Astrocyte (in vitro differentiated cells and primary cell): ENCODE data around the gene ILKAP. TPM values are rescaled to one million over a fixed set of nuclear protein-coding genes. Genes with fewer than 3 reads are reported as not detected.

Experiments used
- DNase-seq: peaks from one replicate; pipeline ENCODE4 v3.0.0-alpha.2; 2010; ENCODE audit warnings: low read depth
- FAIRE-seq: peaks from 2 replicates; lab custom pipeline; 2011; peaks lifted over from hg19 to GRCh38; lab: Jason Lieb, UNC
- H2AFZ ChIP-seq: 2 replicates; pipeline ENCODE4 v1.6.0; 2012; ENCODE audit warnings: low read depth, low read length, inconsistent platforms
- H3K27ac ChIP-seq: 2 replicates; pipeline ENCODE4 v1.5.1; 2011; ENCODE audit warnings: low read depth, low read length, inconsistent platforms
- H3K27me3 ChIP-seq: 2 replicates; pipeline ENCODE4 v1.6.0; 2011; ENCODE audit warnings: low read length, inconsistent platforms; ENCODE audit not compliant: insufficient read depth
- H3K36me3 ChIP-seq: 2 replicates; pipeline ENCODE4 v1.5.1; 2011; ENCODE audit warnings: low read length, inconsistent platforms; ENCODE audit not compliant: insufficient read depth
- H3K4me1 ChIP-seq: 2 replicates; pipeline ENCODE4 v1.5.1; 2011; ENCODE audit warnings: low read length, inconsistent platforms; ENCODE audit not compliant: insufficient read depth
- H3K4me2 ChIP-seq: 2 replicates; pipeline ENCODE4 v1.6.0; 2012; ENCODE audit warnings: low read length, inconsistent platforms
- H3K4me3 ChIP-seq: 2 replicates; pipeline ENCODE4 v1.5.1; 2011; ENCODE audit warnings: low read depth, mild to moderate bottlenecking, low read length, inconsistent platforms; ENCODE audit not compliant: insufficient read depth
- H3K79me2 ChIP-seq: 2 replicates; pipeline ENCODE4 v1.6.0; 2012; ENCODE audit warnings: mild to moderate bottlenecking, low read length, inconsistent platforms; ENCODE audit not compliant: insufficient read depth
- H3K9ac ChIP-seq: 2 replicates; pipeline ENCODE4 v1.6.0; 2012; ENCODE audit warnings: mild to moderate bottlenecking, low read length, inconsistent platforms
- H3K9me3 ChIP-seq: 2 replicates; pipeline ENCODE4 v1.5.1; 2012; ENCODE audit warnings: low read depth, mild to moderate bottlenecking, low read length, inconsistent platforms; ENCODE audit not compliant: insufficient read depth
- H4K20me1 ChIP-seq: 2 replicates; pipeline ENCODE4 v1.6.0; 2012; ENCODE audit warnings: low read length, inconsistent platforms; ENCODE audit not compliant: insufficient read depth
- H3K27ac Mint-ChIP-seq: one replicate; pipeline ENCODE4 v1.8.0; 2021; ENCODE audit warnings: mild to moderate bottlenecking, mixed read lengths; ENCODE audit not compliant: unreplicated experiment
- H3K27me3 Mint-ChIP-seq: one replicate; pipeline ENCODE4 v1.8.0; 2021; ENCODE audit warnings: low read depth, mixed read lengths; ENCODE audit not compliant: unreplicated experiment
- H3K36me3 Mint-ChIP-seq: one replicate; pipeline ENCODE4 v1.8.0; 2021; ENCODE audit warnings: low read depth, mixed read lengths; ENCODE audit not compliant: unreplicated experiment
- H3K4me1 Mint-ChIP-seq: one replicate; pipeline ENCODE4 v1.8.0; 2021; ENCODE audit warnings: low read depth, mixed read lengths; ENCODE audit not compliant: unreplicated experiment
- H3K4me3 Mint-ChIP-seq: one replicate; pipeline ENCODE4 v1.8.0; 2021; ENCODE audit warnings: mild to moderate bottlenecking, moderate library complexity, mixed read lengths; ENCODE audit not compliant: unreplicated experiment
- H3K9me3 Mint-ChIP-seq: one replicate; pipeline ENCODE4 v1.8.0; 2021; ENCODE audit warnings: mild to moderate bottlenecking, mixed read lengths; ENCODE audit not compliant: unreplicated experiment
- CTCF ChIP-seq: IDR thresholded peaks from 2 replicates; pipeline ENCODE4 v1.5.1; 2011; ENCODE audit warnings: low read depth, mild to moderate bottlenecking, inconsistent platforms, low read length, moderate library complexity; ENCODE audit not compliant: insufficient read depth
- EZH2 ChIP-seq: IDR thresholded peaks from 2 replicates; pipeline ENCODE4 v1.6.1; 2012; ENCODE audit warnings: mild to moderate bottlenecking, low read length, inconsistent platforms; ENCODE audit not compliant: insufficient read depth
- total RNA-seq: library from RNA; stranded (reverse); gene quantifications from 2 replicates; pipeline ENCODE4 v1.2.1, GENCODE V29; 2021

Gene ILKAP
- total RNA-seq, 1 donor from 2014 or later = 32.3 TPM

GRCh38 chr2:238162251-238162845, 41.1 kb downstream of the ILKAP start:
- DNase-seq (no peak), FAIRE-seq (no peak)
- no peaks in the 10 kb centered on the region for H4K20me1 ChIP-seq
- Mint-ChIP-seq H3K9me3 (no peaks in the 10 kb centered on the region), H3K36me3 (peaks cover 7% of the 10 kb centered on the region), H3K27ac (no peak overlapping the region), H3K27me3 (peaks cover 26% of the 10 kb centered on the region), H3K4me1 (no peaks in the 10 kb centered on the region), H3K4me3 (no peak overlapping the region)
- peaks cover 22% of the 10 kb centered on the region for H3K4me1 ChIP-seq
- no peak overlapping the region for H3K4me2 ChIP-seq
- no peaks in the 10 kb centered on the region for H3K27me3 ChIP-seq
- no peak overlapping the region for H3K4me3 ChIP-seq
- H3K79me2 ChIP-seq = no peaks in the 10 kb centered on the region
- H2AFZ ChIP-seq = no peak overlapping the region
- H3K36me3 ChIP-seq = no peaks in the 10 kb centered on the region
- TF ChIP-seq EZH2 (no peak), CTCF (no peak)
- no peaks in the 10 kb centered on the region for H3K9me3 ChIP-seq
- H3K27ac ChIP-seq = no peak overlapping the region
- no peak overlapping the region for H3K9ac ChIP-seq

DNA sequence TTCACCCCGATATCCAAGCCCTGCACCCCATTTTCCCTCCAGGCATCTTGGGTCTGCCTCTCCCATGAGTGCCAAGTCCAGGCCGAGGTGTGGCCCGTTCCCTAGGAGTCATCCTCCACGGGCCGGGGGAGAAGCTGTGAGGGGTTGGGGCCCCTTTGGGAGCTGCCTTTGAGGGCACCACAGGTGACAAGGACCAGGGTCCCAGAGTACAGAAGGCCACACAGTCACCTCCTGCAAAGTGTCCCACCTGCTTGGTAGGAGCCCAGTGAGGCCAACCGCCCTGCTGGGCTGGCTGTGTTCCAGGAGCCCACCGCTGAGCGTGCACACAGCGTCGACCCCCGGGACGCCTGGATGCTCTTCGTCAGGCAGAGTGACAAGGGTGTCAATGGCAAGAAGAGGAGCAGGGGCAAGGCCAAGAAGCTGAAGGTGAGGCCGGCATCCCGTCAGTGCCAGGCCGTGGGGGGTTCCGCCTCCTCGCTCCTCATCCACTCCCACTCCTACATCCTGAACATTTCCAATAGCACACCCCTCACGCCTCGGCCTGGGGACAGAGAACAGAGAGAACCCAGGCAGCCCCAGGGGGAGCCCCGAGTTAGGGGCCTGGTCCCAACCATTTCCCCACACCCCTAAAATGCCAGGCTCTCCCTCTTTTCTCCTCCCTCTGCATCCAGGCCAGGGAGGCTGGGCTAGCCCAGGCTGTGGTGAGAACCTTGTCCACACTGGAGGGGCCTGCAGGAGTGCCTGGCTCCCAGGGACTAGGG, 42.0 kb downstream of the ILKAP start:
- DNase-seq = no peak
- Histone ChIP-seq H3K27ac (no peak overlapping the region), H2AFZ (no peak overlapping the region), H3K27me3 (no peaks in the 10 kb centered on the region), H4K20me1 (no peaks in the 10 kb centered on the region), H3K79me2 (no peaks in the 10 kb centered on the region), H3K9ac (no peak overlapping the region), H3K36me3 (no peaks in the 10 kb centered on the region), H3K4me1 (peaks cover 20% of the 10 kb centered on the region), H3K9me3 (no peaks in the 10 kb centered on the region), H3K4me3 (no peak overlapping the region), H3K4me2 (no peak overlapping the region)
- Mint-ChIP-seq H3K36me3 (peaks cover 4% of the 10 kb centered on the region), H3K27me3 (peaks cover 26% of the 10 kb centered on the region), H3K27ac (no peak overlapping the region), H3K4me3 (no peak overlapping the region), H3K4me1 (no peaks in the 10 kb centered on the region), H3K9me3 (no peaks in the 10 kb centered on the region)
- TF ChIP-seq EZH2 (no peak), CTCF (no peak)
- no peak for FAIRE-seq
